Effector memory CD4-positive, alpha-beta T cell (primary cell): ENCODE data around the gene PPL.

Experiments used
- DNase-seq, 3 donors: peaks; one replicate each; pipeline ENCODE4 v3.0.0-alpha.2; 2020
- H3K27ac ChIP-seq: 2 replicates; pipeline ENCODE4 v1.7.0; 2013; ENCODE audit warnings: mild to moderate bottlenecking, low read length, moderate library complexity; ENCODE audit not compliant: insufficient read depth, poor library complexity, severe bottlenecking
- H3K27me3 ChIP-seq: replicated peaks from 2 replicates; pipeline ENCODE4 v1.7.0; 2013; ENCODE audit warnings: mild to moderate bottlenecking, low read length; ENCODE audit not compliant: insufficient read depth, control insufficient read depth, poor library complexity, severe bottlenecking
- H3K36me3 ChIP-seq: 2 replicates; pipeline ENCODE4 v1.7.0; 2013; ENCODE audit warnings: mild to moderate bottlenecking, low read length, moderate library complexity; ENCODE audit not compliant: control insufficient read depth, insufficient read depth
- H3K4me1 ChIP-seq: 2 replicates; pipeline ENCODE4 v1.7.0; 2013; ENCODE audit warnings: low read length, mild to moderate bottlenecking; ENCODE audit not compliant: control insufficient read depth, insufficient read depth, poor library complexity, severe bottlenecking
- H3K4me3 ChIP-seq: 2 replicates; pipeline ENCODE4 v1.7.0; 2013; ENCODE audit warnings: low read length, low read depth, mild to moderate bottlenecking; ENCODE audit not compliant: insufficient read depth, poor library complexity, severe bottlenecking
- H3K9me3 ChIP-seq: 2 replicates; pipeline ENCODE4 v1.7.0; 2013; ENCODE audit warnings: mild to moderate bottlenecking, low read length, moderate library complexity; ENCODE audit not compliant: control insufficient read depth

PPL gene

DNA sequence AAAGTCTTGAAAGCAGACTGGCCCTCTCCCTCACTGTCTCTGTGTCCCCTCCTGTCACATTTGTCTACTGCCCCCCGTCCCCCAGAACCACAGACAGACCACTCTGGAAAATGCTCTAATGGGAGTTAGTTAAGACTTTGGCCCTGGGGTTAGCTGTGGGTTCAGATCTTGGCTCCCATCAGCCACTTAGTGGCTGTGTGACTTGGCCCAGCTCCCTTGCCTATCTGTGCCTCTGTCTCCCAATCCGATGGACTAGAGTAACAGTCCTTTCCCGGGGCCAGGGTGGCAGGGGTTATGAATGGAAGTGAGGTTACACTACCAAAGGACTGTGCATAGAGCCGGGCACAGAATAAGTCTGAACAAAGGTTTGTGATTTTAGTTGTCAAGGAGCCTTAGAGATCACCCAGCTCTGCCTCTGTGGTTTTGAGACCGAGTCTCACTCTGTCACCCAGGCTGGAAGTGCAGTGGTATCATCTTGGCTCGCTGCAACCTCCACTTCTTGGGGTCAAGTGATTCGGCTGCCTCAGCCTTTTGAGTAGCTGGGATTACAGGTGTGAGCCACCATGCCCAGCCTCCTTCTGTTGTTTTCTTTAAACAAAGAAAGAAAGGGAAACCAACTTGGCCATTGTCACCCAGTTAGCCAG, 23.7 kb downstream of the PPL start:
- no peak for DNase-seq
- Histone ChIP-seq H3K27me3 (no peaks in the 10 kb centered on the region), H3K4me3 (no peak overlapping the region), H3K27ac (no peak overlapping the region), H3K36me3 (no peaks in the 10 kb centered on the region), H3K4me1 (no peaks in the 10 kb centered on the region), H3K9me3 (no peaks in the 10 kb centered on the region)

DNA sequence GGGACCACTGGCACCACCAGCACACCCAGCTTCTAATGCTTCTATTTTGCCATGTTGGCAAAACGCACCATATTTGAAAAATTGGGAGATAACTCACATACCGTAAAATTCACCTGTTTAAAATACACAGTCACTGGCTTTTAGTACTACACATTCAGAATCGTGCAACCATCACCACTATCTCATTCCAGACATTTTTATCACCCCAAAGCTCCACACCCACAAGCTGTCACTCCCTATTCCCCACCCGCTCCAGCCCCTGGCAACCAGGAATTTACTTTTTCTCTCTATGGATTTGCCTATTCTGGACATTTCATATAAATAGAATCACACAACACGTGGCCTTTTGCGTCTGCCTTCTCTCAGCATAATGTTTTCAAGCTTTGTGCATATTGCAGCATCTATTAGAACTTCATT, 25.0 kb downstream of the PPL start:
- H3K27ac ChIP-seq: no peak overlapping the region
- no peaks in the 10 kb centered on the region for H3K9me3 ChIP-seq
- DNase-seq: no peak
- no peaks in the 10 kb centered on the region for H3K4me1 ChIP-seq
- H3K36me3 ChIP-seq: no peaks in the 10 kb centered on the region
- H3K27me3 ChIP-seq: no peaks in the 10 kb centered on the region
- no peak overlapping the region for H3K4me3 ChIP-seq

DNA sequence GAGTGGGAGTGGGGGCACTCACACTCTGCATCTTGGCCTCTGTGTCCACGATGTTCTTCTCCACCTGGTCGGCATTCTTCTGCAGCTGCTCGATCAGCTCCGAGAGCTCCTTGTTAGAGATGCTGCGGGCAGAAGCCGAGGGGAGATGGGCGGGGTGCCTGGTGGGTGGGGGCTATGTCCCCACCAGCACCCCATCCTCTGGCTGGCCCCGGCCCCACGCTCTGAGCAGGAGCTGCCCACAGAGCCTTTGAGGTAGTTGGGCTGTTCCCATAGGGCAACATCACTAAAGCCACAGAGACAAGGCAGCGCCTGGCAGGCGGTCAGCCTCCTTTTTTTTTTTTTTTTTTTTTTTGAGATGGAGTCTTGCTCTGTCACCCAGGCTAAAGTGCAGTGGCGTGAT, 26.1 kb downstream of the PPL start:
- no peaks in the 10 kb centered on the region for H3K27me3 ChIP-seq
- H3K9me3 ChIP-seq: no peaks in the 10 kb centered on the region
- no peak overlapping the region for H3K27ac ChIP-seq
- DNase-seq: no peak
- no peak overlapping the region for H3K4me3 ChIP-seq
- H3K4me1 ChIP-seq: no peaks in the 10 kb centered on the region
- H3K36me3 ChIP-seq: no peaks in the 10 kb centered on the region

DNA sequence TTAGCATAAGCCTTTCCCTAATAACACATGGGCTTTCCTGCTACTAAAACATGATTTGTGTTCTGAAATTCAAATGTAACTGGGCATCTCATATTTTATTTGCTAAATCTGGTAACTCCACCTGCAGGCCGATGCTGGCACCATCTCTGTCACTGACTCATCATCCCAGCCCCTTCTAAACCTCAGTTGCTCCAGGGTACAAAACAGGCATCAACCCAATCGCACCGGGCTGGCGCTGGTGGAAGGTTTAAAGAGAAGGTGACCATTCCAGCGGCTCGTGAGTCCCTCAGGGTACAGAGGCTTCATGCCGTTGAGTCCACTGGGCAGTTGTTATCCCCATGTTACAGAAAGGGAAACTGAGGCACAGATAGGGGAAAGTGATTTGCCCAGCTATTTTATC, 27.1 kb downstream of the PPL start:
- Histone ChIP-seq H3K36me3 (no peaks in the 10 kb centered on the region), H3K27me3 (no peaks in the 10 kb centered on the region), H3K27ac (no peak overlapping the region)

DNA sequence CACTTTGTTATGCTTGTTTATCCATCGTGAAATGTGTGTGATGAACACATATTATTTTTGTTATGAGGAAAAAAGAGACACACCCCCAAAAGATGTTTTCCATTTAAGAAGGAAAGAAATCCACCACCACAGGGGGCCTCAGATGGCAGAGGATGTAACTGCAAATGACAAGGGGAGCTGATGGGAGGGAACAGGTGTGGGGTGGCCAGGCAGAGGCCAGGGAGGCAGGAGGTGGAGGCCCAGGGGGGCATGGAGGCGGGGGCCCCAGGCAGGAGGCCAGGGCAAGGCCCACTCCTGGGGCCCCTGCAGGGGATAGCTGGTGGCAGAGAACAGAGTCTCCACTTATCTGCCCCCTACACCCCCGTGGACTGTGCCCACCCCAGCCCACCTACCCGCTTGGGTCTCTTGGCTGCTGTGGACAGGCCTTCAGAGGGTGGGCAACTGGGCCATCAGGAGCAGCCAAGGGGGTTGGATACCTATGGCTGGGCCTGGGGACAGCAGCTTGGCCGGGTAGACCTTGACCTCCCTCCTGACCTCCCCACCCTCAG, 28.0 kb downstream of the PPL start:
- DNase-seq: no peak
- no peaks in the 10 kb centered on the region for H3K4me1 ChIP-seq
- no peak overlapping the region for H3K4me3 ChIP-seq
- H3K27ac ChIP-seq: no peak overlapping the region
- no peaks in the 10 kb centered on the region for H3K27me3 ChIP-seq
- no peaks in the 10 kb centered on the region for H3K36me3 ChIP-seq
- H3K9me3 ChIP-seq: no peaks in the 10 kb centered on the region

More for the DNA sequence above, 27.1 kb downstream of the PPL start:
- H3K9me3 ChIP-seq: no peaks in the 10 kb centered on the region
- DNase-seq: no peak
- no peaks in the 10 kb centered on the region for H3K4me1 ChIP-seq
- no peak overlapping the region for H3K4me3 ChIP-seq

DNA sequence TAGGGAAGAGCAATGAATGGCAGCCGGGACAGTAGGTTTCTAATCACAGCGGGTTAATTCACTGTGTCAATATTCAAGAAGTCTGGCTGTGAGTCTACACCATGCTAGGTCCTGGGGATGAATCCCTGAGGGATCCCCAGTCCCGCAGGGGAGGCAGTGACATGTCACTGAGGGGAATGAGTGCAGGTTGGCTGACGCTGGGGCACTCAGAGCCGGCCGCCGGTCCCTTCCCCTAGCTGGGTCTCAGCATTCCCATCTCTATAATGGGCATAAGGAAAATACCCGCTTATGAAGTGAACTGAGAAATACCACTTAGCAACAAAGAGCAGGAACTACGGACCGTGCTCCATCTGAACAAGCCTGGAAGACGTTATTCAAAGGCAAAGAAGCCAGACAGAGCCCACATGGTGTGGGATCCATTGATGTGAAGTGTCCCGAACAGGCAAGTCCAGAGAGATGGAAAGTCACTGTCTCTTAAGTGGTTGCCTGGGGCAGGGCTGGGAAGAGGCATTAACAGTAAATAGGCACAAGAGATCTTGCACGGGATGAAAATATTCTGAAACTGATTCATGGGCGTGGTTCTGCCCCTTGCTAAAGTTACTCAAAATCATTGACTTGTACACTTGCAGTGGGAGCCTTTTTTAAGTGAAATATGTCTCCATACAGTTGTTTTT, 31.9 kb downstream of the PPL start:
- no peak overlapping the region for H3K27ac ChIP-seq
- H3K27me3 ChIP-seq: no peaks in the 10 kb centered on the region
- no peak overlapping the region for H3K4me3 ChIP-seq
- H3K4me1 ChIP-seq: no peaks in the 10 kb centered on the region
- no peaks in the 10 kb centered on the region for H3K36me3 ChIP-seq
- no peak for DNase-seq
- H3K9me3 ChIP-seq: no peaks in the 10 kb centered on the region

DNA sequence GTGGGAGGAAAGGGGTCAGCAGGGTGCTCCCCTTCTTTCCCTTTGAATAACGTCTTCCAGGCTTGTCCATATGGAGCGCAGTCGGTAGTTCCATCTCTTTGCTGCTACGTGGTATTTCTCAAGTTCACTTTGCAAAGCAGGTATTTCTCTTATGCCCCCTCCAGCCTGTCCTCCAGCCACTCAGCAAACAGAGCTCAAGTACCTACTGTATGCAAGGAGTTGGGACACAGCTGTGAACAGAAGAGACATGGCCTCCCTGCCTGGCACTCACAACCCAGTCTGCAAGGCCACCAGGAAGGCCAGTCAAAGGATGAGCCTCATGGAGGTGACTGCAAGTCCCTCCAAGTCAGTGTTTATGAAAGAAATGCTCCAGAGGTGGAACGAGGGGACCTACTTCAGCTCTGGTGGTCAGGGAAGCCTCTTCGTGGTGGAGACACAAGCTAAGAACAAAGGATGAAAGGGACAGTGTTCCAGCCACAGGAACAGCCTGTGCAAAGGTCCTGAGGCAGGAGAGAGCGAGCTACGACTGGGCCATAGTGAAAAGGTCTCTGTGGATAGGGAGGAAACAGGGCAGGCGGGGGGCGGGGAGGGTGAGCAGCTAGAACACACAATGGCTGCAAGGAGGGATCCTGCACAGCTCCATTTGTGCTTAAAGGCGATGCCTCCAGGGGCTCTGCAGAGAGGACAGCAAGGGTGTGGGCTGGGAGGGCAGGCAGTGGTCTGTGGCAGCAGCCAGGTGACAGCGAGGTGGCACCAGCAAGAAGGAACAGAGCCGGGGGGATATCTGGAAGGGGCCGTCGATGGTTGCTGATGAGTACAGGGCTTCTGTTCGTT, 32.6 kb downstream of the PPL start:
- no peak for DNase-seq
- Histone ChIP-seq H3K36me3 (no peaks in the 10 kb centered on the region), H3K27me3 (no peaks in the 10 kb centered on the region), H3K4me1 (no peaks in the 10 kb centered on the region), H3K27ac (no peak overlapping the region), H3K4me3 (no peak overlapping the region), H3K9me3 (no peaks in the 10 kb centered on the region)

DNA sequence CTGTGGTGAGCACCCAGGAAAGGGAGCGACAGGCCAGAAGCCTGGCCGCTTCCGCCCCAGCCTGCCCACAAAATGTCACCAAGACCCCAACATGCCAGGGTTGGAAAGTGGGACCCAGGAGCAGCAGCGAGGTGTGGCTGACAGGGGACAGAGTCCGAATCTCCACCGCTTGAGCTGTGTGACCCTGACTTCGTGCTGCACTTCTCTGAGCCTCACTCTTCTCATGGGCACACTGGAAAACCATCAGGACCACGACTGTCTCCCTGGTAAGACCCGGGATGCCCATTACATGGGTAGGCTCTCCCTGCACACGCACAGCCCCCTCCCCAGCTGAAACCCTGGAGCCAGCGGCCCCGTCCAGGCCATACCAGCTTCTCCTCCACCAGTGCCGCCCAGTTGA, 34.9 kb downstream of the PPL start:
- H3K36me3 ChIP-seq: no peaks in the 10 kb centered on the region
- no peak overlapping the region for H3K27ac ChIP-seq
- H3K4me3 ChIP-seq: no peak overlapping the region
- no peak for DNase-seq
- H3K9me3 ChIP-seq: no peaks in the 10 kb centered on the region
- H3K4me1 ChIP-seq: no peaks in the 10 kb centered on the region
- no peaks in the 10 kb centered on the region for H3K27me3 ChIP-seq

DNA sequence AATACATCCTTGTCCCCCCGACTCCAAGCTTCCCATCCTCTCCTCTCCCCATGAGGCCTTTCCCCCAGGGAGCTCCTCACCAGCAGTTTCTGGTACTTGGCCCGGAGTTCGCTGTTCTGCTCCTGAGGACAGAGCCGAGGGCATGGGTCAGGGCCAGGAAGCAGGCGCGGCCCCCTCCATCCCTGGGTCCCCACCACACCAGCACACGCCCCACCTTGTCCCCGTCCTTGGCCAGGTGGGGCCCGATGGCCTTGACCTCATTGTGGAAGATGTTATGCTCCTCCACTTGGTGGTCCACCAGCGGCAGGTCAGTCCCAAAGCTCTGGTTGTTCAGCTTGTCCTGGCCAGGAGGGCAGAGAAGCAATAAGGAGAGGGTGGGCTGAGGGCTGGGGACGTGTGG, 36.2 kb downstream of the PPL start:
- no peak for DNase-seq
- Histone ChIP-seq H3K9me3 (no peaks in the 10 kb centered on the region), H3K36me3 (no peaks in the 10 kb centered on the region), H3K27ac (no peak overlapping the region), H3K27me3 (no peaks in the 10 kb centered on the region), H3K4me1 (no peaks in the 10 kb centered on the region), H3K4me3 (no peak overlapping the region)

DNA sequence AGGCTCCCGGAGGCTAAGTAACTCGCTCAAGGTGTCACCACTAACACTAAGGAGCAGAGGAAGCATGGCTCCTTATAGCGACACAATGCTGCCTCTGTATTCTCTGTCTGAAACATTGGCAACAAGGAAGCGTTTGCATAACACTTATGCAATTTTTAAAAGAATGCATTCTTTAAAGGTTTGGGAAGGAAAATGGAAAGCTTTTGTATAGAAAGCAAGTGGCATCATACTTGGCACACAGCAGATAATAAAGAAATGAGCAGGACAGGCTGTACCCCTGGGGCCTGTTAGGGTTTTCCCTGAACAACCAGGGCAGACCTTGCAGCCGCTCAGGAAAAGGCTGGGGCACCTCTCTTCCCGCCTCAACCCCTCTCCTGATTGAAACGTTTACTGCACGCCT, 36.9 kb downstream of the PPL start:
- no peak for DNase-seq
- H3K36me3 ChIP-seq: no peaks in the 10 kb centered on the region
- H3K27ac ChIP-seq: no peak overlapping the region
- no peak overlapping the region for H3K4me3 ChIP-seq
- H3K27me3 ChIP-seq: no peaks in the 10 kb centered on the region
- no peaks in the 10 kb centered on the region for H3K9me3 ChIP-seq
- no peaks in the 10 kb centered on the region for H3K4me1 ChIP-seq
